HG03139 (cell line): ENCODE results near the gene SUSD3.

ENCODE experiments used
- ATAC-seq: cut with Tn5 transposase; IDR thresholded peaks from one replicate; pipeline ENCODE4 v1.9.1; 2021; ENCODE audit not compliant: unreplicated experiment

The SUSD3 gene

DNA sequence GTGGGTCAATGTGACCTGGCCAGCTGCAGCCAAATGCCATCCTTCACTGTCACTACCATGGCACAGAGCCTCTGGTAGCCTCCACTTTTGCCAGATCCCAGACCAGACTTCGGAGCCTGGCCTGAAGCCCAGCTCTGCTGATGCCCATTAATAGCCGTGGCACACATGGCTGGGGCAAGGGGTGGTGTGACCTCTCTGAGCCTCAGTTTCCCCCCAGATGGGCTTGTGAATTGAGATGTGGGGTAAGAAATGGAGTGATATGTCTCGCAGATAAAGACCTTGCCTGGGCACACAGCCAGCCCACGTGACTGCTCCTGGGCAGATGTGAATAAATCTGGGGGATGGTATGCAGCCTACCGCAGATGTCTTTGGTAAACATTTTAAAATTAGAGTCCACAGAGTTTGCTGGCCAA lies 13.9 kb downstream of the SUSD3 start:
- ATAC-seq: no peak

DNA sequence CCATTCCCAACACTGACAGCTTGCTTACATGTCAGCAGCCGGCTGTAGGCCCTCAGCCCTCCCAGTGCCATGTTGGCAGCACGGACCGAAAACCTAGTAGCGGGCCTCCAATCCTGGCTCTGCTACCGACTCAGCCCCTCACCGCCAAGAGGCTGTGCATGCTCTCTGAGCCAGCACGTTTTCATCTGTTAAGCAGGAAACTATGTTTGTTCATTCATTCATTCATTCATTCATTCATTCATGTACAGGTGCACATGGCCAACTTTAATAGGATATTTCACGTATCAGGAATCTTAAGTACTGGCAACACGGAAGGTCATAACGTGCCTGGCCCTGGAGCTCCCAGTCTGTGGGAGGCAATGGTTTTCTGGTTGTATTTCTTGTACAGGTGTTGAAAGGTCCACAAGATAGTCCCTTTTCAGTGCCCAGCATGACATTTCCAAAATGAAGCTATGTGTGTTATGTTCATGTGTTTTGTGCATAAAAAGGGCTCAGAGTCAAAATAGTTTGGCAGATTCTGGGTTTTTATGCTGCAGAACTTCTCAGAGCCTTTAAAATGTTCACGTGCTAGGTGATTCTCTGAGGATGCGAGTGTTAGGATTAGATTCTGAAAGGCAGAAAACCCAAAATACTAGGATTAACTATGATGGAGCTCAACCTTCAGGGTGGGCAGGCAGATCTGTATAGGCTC lies 17.7 kb downstream of the SUSD3 start:
- ATAC-seq: no peak

DNA sequence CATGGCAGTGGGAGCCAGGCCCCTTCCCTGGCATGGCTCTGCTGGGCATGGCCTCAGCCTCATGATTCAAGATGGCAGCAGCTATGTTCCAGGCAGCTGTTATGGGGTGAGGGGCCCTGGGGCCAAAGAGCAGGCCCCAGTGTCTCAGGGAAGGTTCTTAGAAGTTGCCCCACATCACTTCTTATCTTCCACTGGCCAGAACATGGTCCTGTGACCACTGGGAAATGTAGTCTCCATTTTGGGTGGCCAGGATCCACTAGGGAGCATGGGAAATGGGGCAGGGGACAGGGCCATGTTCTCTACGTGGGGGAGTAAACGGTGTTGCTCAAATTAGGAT lies 18.3 kb downstream of the SUSD3 start:
- no peak for ATAC-seq

DNA sequence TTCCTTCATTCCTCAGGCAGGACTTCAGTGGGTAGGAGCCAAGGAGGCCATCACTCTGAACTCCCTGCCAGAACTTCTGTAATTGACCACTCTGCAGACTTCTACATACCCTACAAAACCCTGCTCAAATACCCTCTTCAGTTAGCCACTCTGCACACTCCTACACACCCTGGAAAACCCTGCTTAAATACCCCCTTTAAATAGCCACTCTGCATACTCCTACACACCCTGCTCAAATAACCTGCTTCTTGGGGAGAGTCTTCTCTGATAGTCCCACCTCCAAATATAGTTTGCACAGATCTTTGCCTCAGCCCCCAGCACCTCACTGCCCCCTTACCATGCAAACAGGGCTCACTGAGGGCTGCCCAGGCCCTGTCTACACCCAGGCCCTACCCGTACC lies 18.9 kb downstream of the SUSD3 start:
- no peak for ATAC-seq

DNA sequence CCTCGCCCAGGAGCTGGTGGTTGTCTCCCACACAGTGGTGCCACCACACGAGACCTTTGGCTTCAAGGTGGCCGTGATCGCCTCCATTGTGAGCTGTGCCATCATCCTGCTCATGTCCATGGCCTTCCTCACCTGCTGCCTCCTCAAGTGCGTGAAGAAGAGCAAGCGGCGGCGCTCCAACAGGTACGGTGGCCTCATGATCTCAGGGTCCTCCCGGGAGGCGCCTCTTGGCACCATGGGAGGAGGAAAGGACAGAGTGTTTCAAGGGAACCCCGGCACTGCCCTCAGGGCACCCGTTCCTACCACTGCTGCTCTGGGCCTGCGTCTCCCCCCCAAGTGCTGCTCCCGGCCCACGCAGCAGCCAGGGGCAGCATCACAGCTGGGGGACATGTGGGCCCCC lies 19.3 kb downstream of the SUSD3 start:
- ATAC-seq: no peak

DNA sequence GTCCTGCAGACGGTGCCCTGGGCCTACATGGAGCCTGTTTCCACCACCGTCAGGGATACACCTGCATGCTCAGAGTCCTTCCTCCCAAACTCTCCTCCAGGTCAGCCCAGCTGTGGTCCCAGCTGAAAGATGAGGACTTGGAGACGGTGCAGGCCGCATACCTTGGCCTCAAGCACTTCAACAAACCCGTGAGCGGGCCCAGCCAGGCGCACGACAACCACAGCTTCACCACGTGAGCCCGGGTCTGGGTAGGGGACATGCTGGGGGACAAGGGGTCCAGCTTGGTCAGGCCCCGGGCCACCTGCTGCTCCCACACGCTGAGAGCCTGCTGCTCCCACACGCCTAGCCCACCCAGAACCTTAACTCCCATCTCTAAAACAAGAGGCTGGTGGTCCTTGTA lies 20.9 kb downstream of the SUSD3 start:
- no peak for ATAC-seq

DNA sequence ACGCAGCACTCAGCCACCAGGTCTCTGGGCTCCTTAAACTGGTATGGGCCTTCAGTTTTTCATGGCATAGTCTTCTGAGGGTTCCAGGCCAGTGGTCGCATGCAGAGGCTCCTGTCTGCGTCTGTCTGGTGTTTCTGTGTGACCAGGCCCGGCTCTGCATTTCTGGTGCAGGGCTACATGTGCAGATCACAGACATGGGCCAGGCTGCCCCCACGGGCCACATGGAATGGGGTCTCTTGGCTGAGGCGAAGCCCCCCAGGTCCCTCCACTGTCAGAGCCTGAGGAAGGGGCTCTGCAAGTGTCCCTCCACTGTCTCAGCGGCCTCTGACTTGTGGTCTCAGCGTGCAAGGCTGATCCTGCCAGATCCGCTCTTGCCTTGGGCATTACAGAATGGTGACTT lies 21.9 kb downstream of the SUSD3 start:
- no peak for ATAC-seq

DNA sequence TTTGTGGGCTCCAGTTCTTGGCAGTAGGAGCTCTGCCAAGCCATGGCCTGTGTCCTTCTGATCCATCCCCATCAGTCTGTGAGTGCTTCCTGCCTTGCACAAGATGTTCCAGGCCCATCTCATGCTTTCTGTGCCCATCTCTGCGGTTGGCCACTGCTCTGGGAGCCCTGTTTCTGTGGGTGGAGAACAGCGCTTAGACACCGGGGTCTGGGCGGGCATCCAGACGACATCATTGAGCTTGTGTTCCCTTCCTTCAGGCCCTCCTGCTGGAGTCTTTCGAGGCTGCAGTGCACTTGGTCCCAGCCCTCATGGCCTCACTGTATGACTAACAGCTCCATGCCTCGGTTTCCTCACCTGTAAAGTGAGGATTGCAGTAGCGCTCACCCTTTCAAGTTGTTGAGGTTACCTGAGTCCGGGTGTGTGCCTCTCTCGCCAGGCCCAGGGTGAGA lies 22.6 kb downstream of the SUSD3 start:
- no peak for ATAC-seq

DNA sequence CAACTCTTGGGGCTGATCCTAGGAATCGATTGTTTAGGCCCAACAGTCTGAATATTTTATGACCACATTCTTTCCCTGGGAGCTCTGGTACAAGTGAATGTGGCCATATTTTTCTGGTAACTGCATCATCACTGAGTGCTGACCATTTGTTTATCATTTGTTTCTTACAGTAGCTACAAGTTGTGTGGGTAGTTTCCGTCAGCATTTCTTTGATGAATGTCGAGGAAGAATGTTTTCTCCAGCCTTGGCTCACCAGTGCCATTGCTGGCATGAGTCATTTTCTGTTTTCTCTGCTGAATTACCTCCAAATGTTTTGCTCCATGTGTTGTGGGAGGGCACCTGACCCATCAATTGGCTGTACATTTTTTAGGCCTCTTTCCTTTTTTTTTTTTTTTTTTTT lies 23.4 kb downstream of the SUSD3 start:
- no peak for ATAC-seq

DNA sequence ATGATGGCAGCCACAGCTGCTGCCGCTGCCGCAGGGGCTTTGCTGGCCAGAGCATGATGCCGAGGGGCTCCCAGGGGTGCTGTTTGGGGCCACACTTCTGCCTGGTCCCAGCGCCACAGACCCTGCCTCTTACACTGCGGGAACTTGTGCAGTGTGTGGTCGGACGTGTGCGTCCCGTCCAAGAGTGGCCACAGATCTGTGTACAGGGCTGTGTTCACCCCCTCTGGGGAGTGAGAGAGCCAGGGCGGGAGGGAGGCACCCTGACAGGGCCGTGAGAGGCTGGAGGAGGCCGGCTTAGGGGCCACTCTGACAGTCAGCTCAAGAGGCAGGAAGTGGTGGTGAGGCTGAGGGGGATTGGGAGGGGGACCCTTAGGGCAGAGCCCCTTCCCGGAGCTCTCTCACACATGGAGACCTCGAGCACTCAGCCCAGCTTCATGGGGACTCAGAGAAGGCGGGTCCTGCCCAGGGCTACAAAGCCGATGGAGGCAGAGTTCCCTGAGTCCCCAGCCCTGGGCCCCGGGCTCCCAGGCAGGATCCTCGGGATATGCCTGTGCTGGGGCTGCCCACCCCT lies 24.4 kb downstream of the SUSD3 start:
- no peak for ATAC-seq

DNA sequence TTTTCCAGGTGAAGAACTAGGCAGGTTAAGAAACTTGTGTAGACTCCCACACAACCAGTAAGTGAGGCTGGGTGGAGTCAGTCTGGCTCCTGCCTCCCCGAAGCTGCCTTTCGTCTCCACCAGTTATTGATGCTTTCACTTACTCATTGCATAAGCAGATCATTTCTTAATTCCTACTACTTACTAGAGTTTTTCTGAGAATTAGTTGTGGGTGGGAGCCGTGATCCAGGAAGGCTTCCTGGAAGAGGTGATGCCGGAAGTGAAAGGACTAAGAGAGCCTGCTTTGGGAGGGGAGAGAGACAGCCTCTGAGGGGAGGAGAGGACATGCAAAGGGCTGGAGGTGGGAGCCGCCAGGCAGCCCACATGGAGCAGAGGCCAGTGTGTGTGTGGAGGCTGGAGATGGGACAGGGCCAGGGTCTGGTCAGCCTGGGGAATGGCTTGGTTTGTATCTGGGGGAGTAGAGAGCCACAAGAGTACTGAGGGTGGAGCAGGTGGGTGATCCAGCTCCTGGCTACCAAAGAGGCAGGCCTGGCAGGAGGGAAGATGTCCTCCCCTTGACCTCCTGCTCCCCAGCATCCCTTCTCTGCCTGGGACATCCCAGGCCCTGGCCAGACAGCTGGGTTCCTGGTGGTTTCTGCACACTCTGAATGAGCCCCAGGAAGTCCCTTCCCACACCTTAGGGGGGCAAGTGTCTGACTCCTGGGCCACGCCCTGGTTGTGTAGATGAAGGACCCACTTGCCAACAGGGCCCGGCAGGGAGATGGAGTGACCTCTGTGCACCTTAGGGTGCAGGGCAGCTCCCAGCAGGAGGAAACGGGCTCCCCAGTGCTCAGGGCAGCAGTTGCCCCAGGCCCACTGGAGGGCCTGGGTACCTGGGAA lies 25.3 kb downstream of the SUSD3 start:
- ATAC-seq: no peak

DNA sequence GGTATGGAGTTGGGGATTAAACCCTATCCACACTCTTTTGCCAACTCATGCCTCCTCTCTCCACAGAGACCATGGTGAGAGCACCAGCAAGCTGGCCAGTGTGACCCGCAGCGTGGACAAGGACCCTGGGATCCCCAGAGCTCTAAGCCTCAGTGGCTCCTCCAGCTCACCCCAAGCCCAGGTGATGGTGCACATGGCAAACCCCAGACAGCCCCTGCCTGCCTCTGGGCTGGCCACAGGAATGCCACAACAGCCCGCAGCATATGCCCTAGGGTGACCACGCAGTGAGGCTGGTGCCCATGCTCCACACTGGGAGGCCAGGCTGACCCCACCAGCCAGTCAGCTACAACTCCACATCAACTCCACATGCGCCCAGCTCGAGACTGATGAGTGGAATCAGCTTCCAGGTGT lies 26.0 kb downstream of the SUSD3 start:
- ATAC-seq: no peak

DNA sequence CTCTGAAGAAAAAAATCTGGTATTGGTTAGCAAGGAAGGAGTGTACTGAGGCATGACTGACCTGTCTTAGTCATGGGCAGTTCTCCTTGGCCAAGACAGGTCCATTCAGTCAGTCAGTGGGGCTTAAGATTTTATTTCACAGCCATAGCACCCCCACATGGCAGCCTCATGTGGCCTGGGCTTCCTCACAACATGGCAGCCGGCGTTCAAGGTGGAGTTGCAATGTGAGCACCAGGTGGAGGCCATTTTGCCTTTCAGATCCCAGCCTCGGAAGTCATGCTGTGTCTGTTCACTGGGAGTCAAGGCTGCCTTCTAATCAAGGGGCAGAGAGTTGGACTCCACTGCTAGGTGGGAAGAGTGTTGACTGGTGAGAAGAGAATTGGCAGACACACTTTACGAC lies 27.2 kb downstream of the SUSD3 start:
- ATAC-seq: no peak

DNA sequence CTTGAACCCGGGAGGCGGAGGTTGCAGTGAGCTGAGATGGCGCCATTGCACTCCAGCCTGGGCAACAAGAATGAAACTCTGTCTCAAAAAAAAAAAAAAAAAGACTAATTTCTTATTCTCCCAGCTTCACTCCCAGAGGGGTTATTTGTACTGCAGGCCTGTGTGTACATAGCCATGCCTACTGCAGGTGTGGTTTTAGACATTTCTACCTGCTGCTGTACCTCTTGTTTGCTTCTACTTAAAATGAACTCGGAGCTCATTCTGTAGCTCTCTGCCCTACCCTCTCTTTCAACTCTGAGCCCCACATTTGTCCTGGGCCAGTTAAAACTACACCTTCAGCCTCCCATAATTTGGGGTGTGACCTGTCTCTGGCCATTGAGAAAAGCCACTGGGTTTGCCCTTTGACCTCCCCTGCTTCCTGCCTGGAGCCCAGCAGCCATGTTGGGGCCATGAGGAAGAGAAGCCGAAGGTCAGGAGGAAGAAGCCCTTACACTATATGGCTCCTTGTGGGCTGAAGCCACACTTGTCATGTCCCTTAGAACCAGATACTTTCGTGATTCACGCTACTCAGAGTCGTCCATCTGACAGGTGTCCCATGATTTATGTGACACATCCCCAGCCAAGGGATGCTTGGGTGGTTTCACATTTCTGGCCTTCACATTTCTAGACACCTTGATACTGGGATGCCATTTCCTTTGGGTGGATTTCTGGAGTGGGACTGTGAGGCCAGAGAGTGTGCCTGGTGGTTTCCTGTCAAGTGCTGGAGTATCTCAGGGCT lies 28.1 kb downstream of the SUSD3 start:
- no peak for ATAC-seq

DNA sequence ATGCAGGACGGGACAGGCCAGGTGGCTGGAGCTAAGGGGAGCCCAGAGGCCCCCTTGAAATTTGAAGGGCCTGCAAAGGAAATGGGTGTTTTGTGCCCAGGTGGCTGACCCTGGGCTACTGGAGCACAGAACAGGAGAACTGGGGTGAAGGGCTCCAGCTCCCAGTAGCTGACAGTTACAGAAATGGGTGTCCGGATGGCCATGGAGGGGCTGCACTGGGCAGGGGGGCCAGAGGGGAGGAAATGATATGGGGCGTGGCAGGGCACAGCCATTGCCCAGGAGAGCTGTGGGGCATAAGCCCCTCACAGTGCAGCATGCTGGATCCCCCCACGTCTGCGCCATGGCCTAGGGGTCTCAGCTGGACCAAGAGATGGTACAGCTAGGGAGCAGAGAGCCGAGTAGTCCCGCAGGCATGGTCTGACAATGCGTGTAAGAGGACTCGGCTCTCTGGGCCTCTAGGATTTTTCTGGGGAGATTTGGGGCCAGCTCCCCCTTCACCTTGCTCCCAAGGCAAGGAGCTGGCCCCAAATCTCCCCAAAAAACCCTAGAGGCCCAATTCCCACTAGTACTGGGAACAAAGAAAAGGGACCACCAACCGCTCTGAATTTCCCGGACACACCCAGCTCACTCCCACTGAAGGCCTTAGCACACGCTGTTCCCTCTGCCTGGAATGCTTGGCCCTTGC lies 29.6 kb downstream of the SUSD3 start:
- ATAC-seq: no peak

DNA sequence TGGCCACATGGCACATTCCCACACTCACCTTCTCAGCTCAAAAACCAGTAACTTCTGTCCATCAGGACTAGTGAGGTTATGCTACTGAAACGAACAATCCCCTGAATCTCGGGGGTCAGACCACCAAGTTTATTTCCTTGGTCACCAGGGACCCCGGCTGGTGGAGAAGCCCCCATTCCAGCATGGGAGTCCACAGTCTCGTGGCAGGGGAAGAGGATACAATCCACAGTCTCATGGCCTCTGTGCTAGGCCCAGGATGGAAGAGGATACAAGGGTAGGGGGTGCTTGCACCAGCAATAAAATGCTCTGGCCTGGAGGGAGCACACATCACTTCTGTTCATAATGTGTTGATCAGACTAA lies 30.1 kb downstream of the SUSD3 start:
- no peak for ATAC-seq

DNA sequence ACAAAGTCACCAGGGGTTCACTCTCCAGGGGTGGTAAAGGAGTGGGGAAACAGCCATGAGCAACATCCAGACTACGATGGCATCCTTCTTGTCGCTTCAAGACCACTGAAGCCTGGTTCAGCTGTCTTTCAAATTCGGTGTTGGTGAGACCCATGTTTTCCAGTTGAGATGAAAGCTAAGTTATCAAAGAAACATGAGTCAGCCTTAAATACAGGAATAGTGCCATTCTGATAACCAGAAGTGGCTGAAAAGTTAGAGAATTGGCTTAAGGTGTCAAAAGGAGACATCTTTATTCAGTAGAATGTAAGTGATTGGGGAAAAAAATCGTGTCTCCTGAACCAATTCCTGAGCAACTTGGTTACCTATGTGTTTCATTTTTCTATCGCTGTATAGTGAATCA lies 30.5 kb downstream of the SUSD3 start:
- ATAC-seq: no peak

DNA sequence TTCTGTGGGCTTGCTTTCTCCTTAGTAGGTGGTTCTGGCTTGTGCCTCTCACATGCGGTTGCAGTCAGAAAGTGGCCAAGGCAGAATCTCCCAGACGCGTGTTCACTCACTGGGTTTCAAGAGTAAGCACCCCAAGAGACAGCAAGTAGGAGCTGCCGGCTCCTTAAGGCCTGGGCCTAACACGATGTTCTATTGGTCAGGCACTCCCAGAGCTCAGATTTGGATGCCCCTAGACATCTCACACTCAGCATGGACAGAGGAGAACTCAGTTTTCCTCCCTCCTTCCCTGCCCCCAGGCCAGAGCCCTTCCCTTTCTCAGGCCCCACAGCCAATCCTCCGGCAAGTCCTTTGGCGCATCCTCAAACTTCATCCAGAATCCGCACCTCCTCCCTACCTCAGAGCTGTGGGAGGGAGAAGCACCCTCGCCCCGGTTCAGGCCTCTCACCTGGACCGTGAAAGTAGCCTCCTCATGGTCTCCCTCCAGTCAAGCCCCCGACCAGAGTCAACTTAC lies 31.0 kb downstream of the SUSD3 start:
- ATAC-seq: no peak

DNA sequence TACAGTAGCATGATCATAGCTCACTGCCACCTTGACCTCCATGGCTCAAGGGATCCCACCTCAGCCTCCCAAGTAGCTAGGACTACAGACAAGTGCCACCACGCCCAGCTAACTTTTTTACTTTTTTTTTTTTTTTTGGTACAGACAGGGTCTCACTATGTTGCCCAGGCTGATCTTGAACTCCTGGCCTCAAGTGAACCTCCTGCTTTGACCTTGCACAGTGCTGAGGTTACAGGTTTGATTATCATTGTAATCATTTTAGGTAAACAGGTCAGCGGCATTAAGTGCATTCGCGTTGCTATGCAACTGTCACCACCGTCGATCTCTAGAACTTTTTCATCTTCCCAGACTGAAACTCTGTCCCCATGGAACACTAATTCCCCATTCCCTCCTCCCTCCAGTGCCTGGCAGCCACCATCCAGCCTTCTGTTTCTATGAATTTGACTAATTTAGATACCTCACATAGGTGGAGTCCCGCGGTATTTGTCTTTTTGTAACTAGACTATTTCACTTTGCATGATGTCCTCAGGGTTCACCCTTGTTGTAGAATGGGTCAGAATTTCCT lies 31.7 kb downstream of the SUSD3 start:
- ATAC-seq: no peak

DNA sequence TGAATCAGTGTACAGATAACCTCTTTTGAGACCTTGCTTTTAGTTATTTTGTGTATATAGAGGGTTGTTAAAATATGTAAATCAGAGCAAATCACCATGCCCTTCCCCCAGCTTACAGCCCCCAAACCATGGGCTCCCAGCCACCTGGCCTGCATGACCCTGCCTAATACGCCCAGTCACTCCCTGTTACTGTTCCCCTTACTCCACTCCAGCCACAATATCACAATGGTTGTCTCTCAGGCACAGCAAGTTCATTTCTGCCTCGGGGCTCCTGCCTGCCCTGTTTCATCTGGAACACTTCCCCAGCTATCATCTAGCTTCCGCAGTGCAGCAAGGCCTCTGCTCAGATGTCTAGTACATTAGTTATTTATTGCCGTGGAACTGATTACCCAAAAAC lies 32.6 kb downstream of the SUSD3 start:
- no peak for ATAC-seq
